Endothelial cell of umbilical vein (primary cell): Measurements from ENCODE around the gene SPZ1. TPM values are rescaled to one million over a fixed set of nuclear protein-coding genes. Genes with fewer than 3 reads are reported as not detected.

Experiments used
- BruUV-seq: library from RNA; stranded (reverse); fragments of 400-500 nt; replicated peaks from 2 replicates; lab custom pipeline; 2021; lab: Mats Ljungman, UMichigan
- CTCF ChIA-PET: fragments of 300-600, 350-600 bp; sonication (Branson Sonifier 250); formaldehyde crosslinking; loops from one replicate; lab custom pipeline; 2021; ENCODE audit warnings: antibody characterized with exemption, inconsistent platforms; lab: Charles Lee
- POLR2A ChIA-PET: fragments of 300-600, 350-600 bp; sonication (Branson Sonifier 250); formaldehyde crosslinking; loops from one replicate; lab custom pipeline; 2021; ENCODE audit warnings: antibody characterized with exemption, inconsistent platforms; lab: Charles Lee
- DNase-seq: peaks from one replicate; pipeline ENCODE4 v3.0.0-alpha.2; 2011; ENCODE audit warnings: low read depth, low spot score
- FAIRE-seq: peaks from 2 replicates; lab custom pipeline; 2011; peaks lifted over from hg19 to GRCh38; lab: Jason Lieb, UNC
- H2AFZ ChIP-seq: 2 replicates; pipeline ENCODE4 v1.6.0; 2012; ENCODE audit warnings: low read depth, low read length, control low read depth, inconsistent platforms
- H3K27ac ChIP-seq: 2 replicates; pipeline ENCODE4 v1.5.1; 2011; ENCODE audit warnings: low read depth, mild to moderate bottlenecking, control low read depth, low read length, moderate library complexity; ENCODE audit not compliant: insufficient read depth
- H3K27me3 ChIP-seq, 2 experiments: 2 replicates each; pipeline versions ENCODE4 v1.6.0 to v1.6.1; 2011; ENCODE audit warnings: low read length in 2 of 2, mixed read lengths in 1 of 2; ENCODE audit not compliant: control insufficient read depth in 2 of 2, insufficient read depth in 2 of 2
- H3K36me3 ChIP-seq, 2 experiments: 2 replicates in 1 of 2; 3 replicates in 1 of 2; pipeline ENCODE4 v1.5.1; 2011; ENCODE audit warnings: low read length in 2 of 2, mild to moderate bottlenecking in 1 of 2, moderate library complexity in 1 of 2; ENCODE audit not compliant: control insufficient read depth in 2 of 2, insufficient read depth in 2 of 2; ENCODE audit errors: extremely low read depth in 1 of 2
- H3K4me1 ChIP-seq: 3 replicates; pipeline ENCODE4 v1.5.1; 2011; ENCODE audit warnings: mild to moderate bottlenecking, low read length; ENCODE audit not compliant: control insufficient read depth, insufficient read depth; ENCODE audit errors: extremely low read depth
- H3K4me2 ChIP-seq: 2 replicates; pipeline ENCODE4 v1.6.1; 2011; ENCODE audit warnings: low read length, control low read depth, mixed read lengths; ENCODE audit not compliant: insufficient read depth
- H3K4me3 ChIP-seq, 3 experiments: fragments of 200-600 bp in 1 of 3; sonication (generic), shearing (Covaris generic) in 1 of 3; replicated peaks in 1 of 3; 2 replicates each; pipeline ENCODE4 v1.5.1; 2011 to 2016; ENCODE audit warnings: control low read depth in 3 of 3, low read length in 3 of 3, mild to moderate bottlenecking in 2 of 3, inconsistent platforms in 1 of 3, low read depth in 1 of 3, moderate library complexity in 1 of 3; ENCODE audit not compliant: insufficient read depth in 1 of 3
- H3K79me2 ChIP-seq: 2 replicates; pipeline ENCODE4 v1.6.0; 2012; ENCODE audit warnings: low read length, inconsistent platforms; ENCODE audit not compliant: control insufficient read depth, insufficient read depth
- H3K9ac ChIP-seq: replicated peaks from 2 replicates; pipeline ENCODE3; 2011; ENCODE audit warnings: low read length, control low read depth; ENCODE audit not compliant: insufficient read depth; ENCODE audit errors: extremely low read depth
- H3K9me1 ChIP-seq: replicated peaks from 3 replicates; pipeline ENCODE4 v1.6.0; 2011; ENCODE audit warnings: mild to moderate bottlenecking, low read length; ENCODE audit not compliant: control insufficient read depth, insufficient read depth; ENCODE audit errors: extremely low read depth
- H3K9me3 ChIP-seq: replicated peaks from 2 replicates; pipeline ENCODE4 v1.5.1; 2012; ENCODE audit warnings: low read length, inconsistent platforms; ENCODE audit not compliant: control insufficient read depth, insufficient read depth
- H4K20me1 ChIP-seq: replicated peaks from 2 replicates; pipeline ENCODE3; 2011; ENCODE audit warnings: mild to moderate bottlenecking, low read length; ENCODE audit not compliant: control insufficient read depth, insufficient read depth; ENCODE audit errors: extremely low read depth
- EZH2 ChIP-seq: IDR thresholded peaks from 2 replicates; pipeline ENCODE4 v1.6.1; 2012; ENCODE audit warnings: borderline replicate concordance, low read depth, mild to moderate bottlenecking, moderate library complexity, low read length, inconsistent platforms; ENCODE audit not compliant: severe bottlenecking
- FOS ChIP-seq: IDR thresholded peaks from 2 replicates; pipeline ENCODE4 v1.6.1; 2011; ENCODE audit warnings: mild to moderate bottlenecking, low read length, moderate library complexity, borderline replicate concordance; ENCODE audit not compliant: insufficient read depth
- GATA2 ChIP-seq: IDR thresholded peaks from 2 replicates; pipeline ENCODE4 v1.7.0; 2011; ENCODE audit warnings: low read depth, mild to moderate bottlenecking, moderate library complexity, mixed read lengths, low read length; ENCODE audit not compliant: insufficient read length, insufficient read depth
- JUN ChIP-seq: IDR thresholded peaks from 2 replicates; pipeline ENCODE4 v1.6.1; 2011; ENCODE audit warnings: borderline replicate concordance, low read depth; ENCODE audit not compliant: insufficient read length, insufficient read depth
- MYC ChIP-seq: IDR thresholded peaks from one replicate; pipeline ENCODE4 v1.6.1; 2011; ENCODE audit warnings: mild to moderate bottlenecking, low read depth, low read length
- POLR2A ChIP-seq: IDR thresholded peaks from 2 replicates; pipeline ENCODE4 v1.6.1; 2012; ENCODE audit warnings: low read depth, mild to moderate bottlenecking, control low read depth, low read length
- POLR2AphosphoS5 ChIP-seq: IDR thresholded peaks from 2 replicates; pipeline ENCODE4 v1.6.1; 2012; ENCODE audit warnings: low read depth, mild to moderate bottlenecking, control low read depth, low read length, moderate library complexity; ENCODE audit not compliant: insufficient read depth
- dilution Hi-C: fragments of 300-500 bp; cut with MboI; formaldehyde crosslinking; loops from one replicate; pipeline ENCODE4 v1.15.0; 2019; ENCODE audit warnings: low sequenced_read_pairs; ENCODE audit not compliant: extremely low pct_ligation_motif_present
- intact Hi-C: fragments of 100-400 bp; cut with micrococcal nuclease; formaldehyde crosslinking; loops from one replicate; pipeline ENCODE4 v1.10.0; 2022
- polyA plus RNA-seq, 4 experiments: library from polyadenylated mRNA; depleted of rRNA in 3 of 4; stranded (reverse) in 3 of 4; unstranded in 1 of 4; fragments of >200 nt; gene quantifications; 2 replicates each; pipeline versions ENCODE4 v1.2.1 to v1.2.3, GENCODE V29; 2011 to 2012; ENCODE audit warnings: missing spikeins in 1 of 4
- total RNA-seq: library from RNA; stranded (reverse); gene quantifications from 2 replicates; pipeline ENCODE4 v1.2.3, GENCODE V29; 2021
- TF ChIP-seq, protein P1 (sequence below), 2 donors: IDR thresholded peaks; 1 replicate in 1 of 2; 2 replicates in 1 of 2; pipeline ENCODE4 v1.5.1; 2011; ENCODE audit warnings: low read length in 2 of 2, mild to moderate bottlenecking in 2 of 2, moderate library complexity in 2 of 2, control low read depth in 1 of 2, inconsistent platforms in 1 of 2, low read depth in 1 of 2; ENCODE audit not compliant: insufficient read depth in 1 of 2; ENCODE audit errors: extremely low read depth in 1 of 2
- TF ChIP-seq, protein P2 (sequence below): IDR thresholded peaks from 2 replicates; pipeline ENCODE4 v1.6.1; 2011; ENCODE audit not compliant: insufficient read depth, insufficient read length

SPZ1 gene
- total and polyA plus RNA-seq, 2 donors (not counting 3 experiments of a cell fraction or from before 2014, with no cell fraction given) = not detected

DNA sequence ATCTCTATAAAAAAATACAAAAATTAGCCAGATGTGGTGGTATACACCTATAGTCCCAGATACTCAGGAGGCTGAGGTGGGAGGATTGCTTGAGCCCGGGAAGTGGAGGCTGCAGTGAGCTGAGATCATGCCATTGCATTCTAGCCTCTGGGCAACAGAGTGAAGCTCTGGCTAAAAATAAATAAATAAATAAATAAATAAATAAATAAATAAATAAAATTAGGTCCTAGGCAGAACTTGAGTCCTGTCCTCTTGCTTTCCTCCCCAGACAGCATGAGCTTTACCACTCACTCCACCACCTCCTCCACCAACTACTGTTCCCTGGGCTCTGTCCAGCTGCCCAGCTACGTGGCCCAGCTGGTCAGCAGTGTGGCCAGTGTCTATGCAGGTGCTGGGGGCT, 31.6 kb upstream of the SPZ1 start:
- intact Hi-C loops = no loop called here

More for the DNA sequence above, 31.6 kb upstream of the SPZ1 start:
- H3K4me1 ChIP-seq = no peaks in the 10 kb centered on the region
- H4K20me1 ChIP-seq = no peaks in the 10 kb centered on the region
- H3K36me3 ChIP-seq = no peaks in the 10 kb centered on the region
- BruUV-seq = no TSS peak
- no peak overlapping the region for H3K27ac ChIP-seq
- no peak overlapping the region for H3K4me2 ChIP-seq
- ChIA-PET CTCF (no interaction called here), POLR2A (no interaction called here)
- H3K9me1 ChIP-seq = no peaks in the 10 kb centered on the region
- dilution Hi-C loops = no loop called here
- no peaks in the 10 kb centered on the region for H3K27me3 ChIP-seq
- TF ChIP-seq, protein P1, sequence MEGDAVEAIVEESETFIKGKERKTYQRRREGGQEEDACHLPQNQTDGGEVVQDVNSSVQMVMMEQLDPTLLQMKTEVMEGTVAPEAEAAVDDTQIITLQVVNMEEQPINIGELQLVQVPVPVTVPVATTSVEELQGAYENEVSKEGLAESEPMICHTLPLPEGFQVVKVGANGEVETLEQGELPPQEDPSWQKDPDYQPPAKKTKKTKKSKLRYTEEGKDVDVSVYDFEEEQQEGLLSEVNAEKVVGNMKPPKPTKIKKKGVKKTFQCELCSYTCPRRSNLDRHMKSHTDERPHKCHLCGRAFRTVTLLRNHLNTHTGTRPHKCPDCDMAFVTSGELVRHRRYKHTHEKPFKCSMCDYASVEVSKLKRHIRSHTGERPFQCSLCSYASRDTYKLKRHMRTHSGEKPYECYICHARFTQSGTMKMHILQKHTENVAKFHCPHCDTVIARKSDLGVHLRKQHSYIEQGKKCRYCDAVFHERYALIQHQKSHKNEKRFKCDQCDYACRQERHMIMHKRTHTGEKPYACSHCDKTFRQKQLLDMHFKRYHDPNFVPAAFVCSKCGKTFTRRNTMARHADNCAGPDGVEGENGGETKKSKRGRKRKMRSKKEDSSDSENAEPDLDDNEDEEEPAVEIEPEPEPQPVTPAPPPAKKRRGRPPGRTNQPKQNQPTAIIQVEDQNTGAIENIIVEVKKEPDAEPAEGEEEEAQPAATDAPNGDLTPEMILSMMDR (IDR thresholded peaks at IDR 0.05; ENCODE audit: extremely low read depth in 1 of 2, insufficient read depth in 1 of 2, low read depth in 1 of 2, low read length in 2 of 2) = no peak
- TF ChIP-seq EZH2 (no peak), GATA2 (no peak), JUN (no peak), POLR2AphosphoS5 (no peak), POLR2A (no peak), FOS (no peak), MYC (no peak)
- TF ChIP-seq, protein P2, sequence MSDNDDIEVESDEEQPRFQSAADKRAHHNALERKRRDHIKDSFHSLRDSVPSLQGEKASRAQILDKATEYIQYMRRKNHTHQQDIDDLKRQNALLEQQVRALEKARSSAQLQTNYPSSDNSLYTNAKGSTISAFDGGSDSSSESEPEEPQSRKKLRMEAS = no peak
- FAIRE-seq = no peak
- no peak overlapping the region for H3K4me3 ChIP-seq
- H3K79me2 ChIP-seq = no peaks in the 10 kb centered on the region
- no peaks in the 10 kb centered on the region for H3K9me3 ChIP-seq
- no peak overlapping the region for H2AFZ ChIP-seq
- no peak for DNase-seq
- no peak overlapping the region for H3K9ac ChIP-seq
